ENCODE measurements around the gene GFRA1. TPM values are rescaled to one million over a fixed set of nuclear protein-coding genes. Genes with fewer than 3 reads are reported as not detected.
"Not testable (repeated sequence)": the region's sequence is repeated elsewhere in the genome, so short reads cannot be mapped to it uniquely, and the experiment has no call there.

The GFRA1 gene
- total and polyA plus RNA-seq, 4 donors = 30.5 to 109 (median 55.1) TPM

DNA sequence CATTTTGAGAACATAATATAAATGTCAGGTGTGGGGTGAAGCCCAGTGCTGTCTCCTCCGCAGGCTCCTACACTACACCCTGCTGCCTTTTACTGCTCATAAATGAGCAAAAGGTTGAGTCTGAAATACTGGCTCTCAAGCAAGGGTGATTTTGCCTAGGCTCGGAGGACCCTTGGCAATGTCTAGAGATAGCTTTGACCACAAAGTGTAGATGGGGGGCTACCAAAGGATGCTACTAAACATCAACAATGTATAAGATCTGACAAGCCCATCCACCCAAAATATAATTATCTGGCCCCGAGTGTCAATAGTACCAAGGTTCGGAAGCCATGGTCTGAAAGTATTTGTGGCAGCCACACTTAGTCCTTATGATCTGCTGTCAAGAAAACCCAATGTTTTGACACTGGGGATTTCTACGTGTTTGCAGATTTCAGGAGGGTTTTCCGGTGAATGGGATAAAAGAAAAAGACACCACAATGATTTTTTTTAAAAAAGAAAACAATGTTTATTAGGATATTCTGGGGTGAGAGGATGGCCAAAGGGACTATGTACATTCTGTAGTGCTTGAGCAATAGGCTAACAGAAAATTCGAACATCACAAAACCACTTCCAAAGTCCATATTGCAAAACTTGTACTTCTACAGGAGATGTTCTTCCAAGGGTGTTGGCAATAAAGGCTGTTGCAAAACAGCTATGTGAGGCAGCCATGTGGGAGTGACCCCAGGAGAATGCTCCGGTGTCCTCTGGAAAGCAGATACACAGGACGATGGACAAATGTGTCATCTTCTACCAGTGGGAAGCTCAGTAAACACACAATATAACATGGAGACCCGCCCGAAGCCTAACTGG lies 216.3 kb downstream of the GFRA1 start:
- no peak overlapping the region for H3K27ac ChIP-seq (ENCODE audit: low read depth, low read length)
- no peaks in the 10 kb centered on the region for H3K36me3 ChIP-seq (ENCODE audit: control insufficient read depth, insufficient read depth, low read length)
- no peak for DNase-seq (ENCODE audit: low read depth in 4 of 6, low spot score in 6 of 6)
- WGBS (ENCODE audit: insufficient coverage) = 91% methylated on average over 7 of the region's 11 CpGs
- H3K9me3 ChIP-seq (ENCODE audit: control insufficient read depth, insufficient read depth, low read length) = no peaks in the 10 kb centered on the region
- no peak overlapping the region for H3K4me3 ChIP-seq (ENCODE audit: low read depth, low read length)
- no peaks in the 10 kb centered on the region for H3K27me3 ChIP-seq (ENCODE audit: control insufficient read depth, insufficient read depth, low read length)
- peaks cover 10% of the 10 kb centered on the region for H3K4me1 ChIP-seq (ENCODE audit: control insufficient read depth, insufficient read depth, low read length)

GRCh38 chr10:116055917-116056252 lies 217.1 kb downstream of the GFRA1 start:
- 58% methylated on average over 2 of the region's 3 CpGs for WGBS (ENCODE audit: insufficient coverage)
- Histone ChIP-seq H3K4me3 (ENCODE audit: low read depth, low read length) (no peak overlapping the region), H3K27me3 (ENCODE audit: control insufficient read depth, insufficient read depth, low read length) (no peaks in the 10 kb centered on the region), H3K27ac (ENCODE audit: low read depth, low read length) (no peak overlapping the region), H3K36me3 (ENCODE audit: control insufficient read depth, insufficient read depth, low read length) (no peaks in the 10 kb centered on the region), H3K9me3 (ENCODE audit: control insufficient read depth, insufficient read depth, low read length) (no peaks in the 10 kb centered on the region), H3K4me1 (ENCODE audit: control insufficient read depth, insufficient read depth, low read length) (peaks cover 10% of the 10 kb centered on the region)
- peak in 1 of 6 donors; percentile 32 for DNase-seq (ENCODE audit: low read depth in 4 of 6, low spot score in 6 of 6)

DNA sequence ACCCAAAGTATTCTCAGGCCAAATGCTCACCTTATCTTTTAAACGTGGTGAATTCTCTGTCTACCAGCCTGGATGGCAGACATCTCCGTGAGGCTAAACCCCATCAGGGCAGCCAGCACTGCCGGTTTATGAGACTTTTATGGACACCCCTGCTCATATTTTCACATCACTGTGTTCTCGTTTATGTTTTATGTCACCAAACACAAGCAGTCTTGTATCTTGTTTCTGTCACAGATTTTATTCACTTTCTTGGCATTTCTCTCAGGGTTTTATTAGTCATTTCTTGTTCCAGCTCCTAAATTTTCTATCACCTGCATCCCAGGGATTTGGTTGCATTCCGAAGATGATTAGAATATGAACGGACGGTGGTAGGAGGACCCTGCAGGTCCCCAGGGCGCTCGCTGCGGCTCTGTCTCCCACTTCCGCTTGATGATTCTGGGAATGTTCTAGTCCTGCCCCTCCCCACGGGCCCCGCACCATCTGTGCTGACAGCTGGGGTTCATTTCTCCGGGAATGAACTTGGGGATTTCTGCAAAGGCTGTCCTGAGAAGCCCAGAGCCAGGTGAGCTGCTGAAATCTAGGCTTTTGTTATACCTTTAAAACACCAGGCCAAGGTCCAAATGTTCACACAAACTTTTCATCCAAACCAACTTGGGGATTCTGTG lies 217.6 kb downstream of the GFRA1 start:
- H3K27ac ChIP-seq (ENCODE audit: low read depth, low read length) = no peak overlapping the region
- no peaks in the 10 kb centered on the region for H3K27me3 ChIP-seq (ENCODE audit: control insufficient read depth, insufficient read depth, low read length)
- H3K4me1 ChIP-seq (ENCODE audit: control insufficient read depth, insufficient read depth, low read length) = peaks cover 10% of the 10 kb centered on the region
- H3K9me3 ChIP-seq (ENCODE audit: control insufficient read depth, insufficient read depth, low read length) = no peaks in the 10 kb centered on the region
- H3K4me3 ChIP-seq (ENCODE audit: low read depth, low read length) = no peak overlapping the region
- peak in 2 of 6 donors; percentile 67 to 72 for DNase-seq (ENCODE audit: low read depth in 4 of 6, low spot score in 6 of 6)
- no peaks in the 10 kb centered on the region for H3K36me3 ChIP-seq (ENCODE audit: control insufficient read depth, insufficient read depth, low read length)
- 43% methylated on average over 13 of the region's 14 CpGs for WGBS (ENCODE audit: insufficient coverage)

- Histone ChIP-seq H3K4me1 (ENCODE audit: control insufficient read depth, insufficient read depth, low read length) (peaks cover 6% of the 10 kb centered on the region), H3K27ac (ENCODE audit: low read depth, low read length) (no peak overlapping the region), H3K4me3 (ENCODE audit: low read depth, low read length) (no peak overlapping the region), H3K9me3 (ENCODE audit: control insufficient read depth, insufficient read depth, low read length) (no peaks in the 10 kb centered on the region), H3K36me3 (ENCODE audit: control insufficient read depth, insufficient read depth, low read length) (no peaks in the 10 kb centered on the region), H3K27me3 (ENCODE audit: control insufficient read depth, insufficient read depth, low read length) (no peaks in the 10 kb centered on the region)
- no peak for DNase-seq (ENCODE audit: low read depth in 4 of 6, low spot score in 6 of 6)
- 75% methylated on average over 4 of the region's 4 CpGs for WGBS (ENCODE audit: insufficient coverage)
Measured at GRCh38 chr10:116053910-116054309, 219.1 kb downstream of the GFRA1 start.

- not testable (repeated sequence) for H3K4me1 ChIP-seq (ENCODE audit: control insufficient read depth, insufficient read depth, low read length); H3K4me3 ChIP-seq (ENCODE audit: low read depth, low read length); H3K27ac ChIP-seq (ENCODE audit: low read depth, low read length); H3K9me3 ChIP-seq (ENCODE audit: control insufficient read depth, insufficient read depth, low read length); H3K36me3 ChIP-seq (ENCODE audit: control insufficient read depth, insufficient read depth, low read length); H3K27me3 ChIP-seq (ENCODE audit: control insufficient read depth, insufficient read depth, low read length)
- DNase-seq (ENCODE audit: low read depth in 4 of 6, low spot score in 6 of 6) = peak in 1 of 6 donors; percentile 67
- 100% methylated on average over 1 of the region's 3 CpGs for WGBS (ENCODE audit: insufficient coverage)
Measured at GRCh38 chr10:116053009-116053730, 219.8 kb downstream of the GFRA1 start.

GRCh38 chr10:116052522-116052921 lies 220.5 kb downstream of the GFRA1 start:
- WGBS (ENCODE audit: insufficient coverage) = no CpG with 5 or more reads among the region's 3 CpGs
- not testable (repeated sequence) for H3K9me3 ChIP-seq (ENCODE audit: control insufficient read depth, insufficient read depth, low read length); H3K27me3 ChIP-seq (ENCODE audit: control insufficient read depth, insufficient read depth, low read length); H3K4me1 ChIP-seq (ENCODE audit: control insufficient read depth, insufficient read depth, low read length); H3K27ac ChIP-seq (ENCODE audit: low read depth, low read length); H3K4me3 ChIP-seq (ENCODE audit: low read depth, low read length); H3K36me3 ChIP-seq (ENCODE audit: control insufficient read depth, insufficient read depth, low read length); DNase-seq (ENCODE audit: low read depth in 4 of 6, low spot score in 6 of 6)

DNA sequence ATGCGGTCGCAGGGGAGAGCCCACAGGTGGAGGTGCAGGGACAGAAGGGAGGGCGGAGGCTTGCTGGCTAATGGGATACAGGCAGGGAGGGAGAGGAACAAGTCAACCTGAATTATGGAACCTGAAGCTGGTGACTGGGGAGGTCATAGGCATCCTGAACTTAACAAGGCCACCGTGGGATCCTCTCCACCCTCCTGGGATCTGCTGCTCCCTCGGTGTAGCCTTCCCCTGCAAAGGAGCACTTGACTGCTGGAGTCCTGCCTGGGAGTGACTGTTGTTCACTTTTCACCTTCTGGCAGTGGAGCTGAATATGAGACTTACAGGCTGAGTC lies 223.1 kb downstream of the GFRA1 start:
- no peak overlapping the region for H3K27ac ChIP-seq (ENCODE audit: low read depth, low read length)
- no peaks in the 10 kb centered on the region for H3K27me3 ChIP-seq (ENCODE audit: control insufficient read depth, insufficient read depth, low read length)
- H3K9me3 ChIP-seq (ENCODE audit: control insufficient read depth, insufficient read depth, low read length) = no peaks in the 10 kb centered on the region
- H3K4me3 ChIP-seq (ENCODE audit: low read depth, low read length) = no peak overlapping the region
- DNase-seq (ENCODE audit: low read depth in 4 of 6, low spot score in 6 of 6) = no peak
- WGBS (ENCODE audit: insufficient coverage) = 91% methylated on average over 5 of the region's 5 CpGs
- no peaks in the 10 kb centered on the region for H3K36me3 ChIP-seq (ENCODE audit: control insufficient read depth, insufficient read depth, low read length)
- H3K4me1 ChIP-seq (ENCODE audit: control insufficient read depth, insufficient read depth, low read length) = peaks cover 10% of the 10 kb centered on the region

- Histone ChIP-seq H3K27ac (ENCODE audit: low read depth, low read length) (no peak overlapping the region), H3K4me1 (ENCODE audit: control insufficient read depth, insufficient read depth, low read length) (peaks cover 10% of the 10 kb centered on the region), H3K27me3 (ENCODE audit: control insufficient read depth, insufficient read depth, low read length) (no peaks in the 10 kb centered on the region), H3K9me3 (ENCODE audit: control insufficient read depth, insufficient read depth, low read length) (no peaks in the 10 kb centered on the region), H3K4me3 (ENCODE audit: low read depth, low read length) (no peak overlapping the region), H3K36me3 (ENCODE audit: control insufficient read depth, insufficient read depth, low read length) (no peaks in the 10 kb centered on the region)
- DNase-seq (ENCODE audit: low read depth in 4 of 6, low spot score in 6 of 6) = peak in 1 of 6 donors; percentile 70
- WGBS (ENCODE audit: insufficient coverage) = 75% methylated on average over 7 of the region's 10 CpGs
Measured at GRCh38 chr10:116049158-116049973, 223.6 kb downstream of the GFRA1 start.

Data from spinal cord (tissue), 10 donors.